NB4 (cell line): Measurements from ENCODE around the gene B3GALNT1.

Source experiments
- CTCF ChIP-seq: IDR thresholded peaks from one replicate; pipeline ENCODE4 v1.5.1; 2012; ENCODE audit warnings: low read depth, low read length
- POLR2A ChIP-seq: IDR thresholded peaks from 2 replicates; pipeline ENCODE4 v1.6.1; 2011; ENCODE audit warnings: mild to moderate bottlenecking; ENCODE audit not compliant: insufficient read length; ENCODE audit errors: extremely low read depth

DNA sequence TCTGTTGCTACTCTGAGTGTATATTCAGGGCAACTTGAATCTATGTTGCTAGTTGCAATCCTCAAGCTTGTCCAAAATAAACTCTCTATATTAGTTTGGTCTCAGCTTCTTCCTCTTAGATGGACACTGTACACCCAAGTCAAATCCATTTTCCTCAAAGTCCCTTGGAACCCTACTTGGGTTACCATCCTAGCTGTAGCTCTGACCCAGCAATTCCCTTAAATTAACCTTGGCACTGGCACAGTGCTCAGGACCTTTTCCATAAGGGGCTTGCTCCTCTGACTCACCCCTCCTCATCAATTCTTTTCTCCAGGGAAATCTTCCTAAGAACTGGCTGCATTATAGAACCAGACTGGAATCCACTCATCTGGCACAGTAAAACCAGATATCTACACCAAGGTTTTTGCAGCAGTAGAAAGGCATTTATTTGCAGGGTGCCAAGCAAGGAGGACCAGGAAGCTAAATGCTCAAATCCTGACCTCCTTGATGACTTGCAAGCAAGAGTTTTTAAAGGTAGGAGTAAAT, 44.9 kb upstream of the B3GALNT1 start:
- TF ChIP-seq CTCF (no peak), POLR2A (no peak)
